Parathyroid adenoma (tissue), 2 donors: ENCODE data around the gene TOPAZ1.

ENCODE experiments used
- H2AFZ ChIP-seq: fragments of 300-600 bp; sonication (generic); one replicate; pipeline ENCODE4 v1.7.0; 2017; ENCODE audit warnings: antibody characterized with exemption, mild to moderate bottlenecking
- H3K27ac ChIP-seq: fragments of 300-600 bp; sonication (generic); one replicate; pipeline ENCODE4 v1.7.0; 2017
- H3K27me3 ChIP-seq: fragments of 300-600 bp; sonication (generic); one replicate; pipeline ENCODE4 v1.7.0; 2017; ENCODE audit warnings: low read length; ENCODE audit not compliant: control insufficient read depth, insufficient read depth
- H3K36me3 ChIP-seq: fragments of 300-600 bp; sonication (generic); one replicate; pipeline ENCODE4 v1.7.0; 2017; ENCODE audit warnings: low read length; ENCODE audit not compliant: control insufficient read depth, insufficient read depth
- H3K4me1 ChIP-seq: fragments of 300-600 bp; sonication (generic); one replicate; pipeline ENCODE4 v1.7.0; 2017; ENCODE audit warnings: control low read depth
- H3K4me2 ChIP-seq: fragments of 300-600 bp; sonication (generic); one replicate; pipeline ENCODE4 v1.7.0; 2017; ENCODE audit warnings: low read length
- H3K4me3 ChIP-seq: fragments of 300-600 bp; sonication (generic); one replicate; pipeline ENCODE4 v1.7.0; 2017; ENCODE audit warnings: low read depth, low read length
- H3K79me2 ChIP-seq: fragments of 300-600 bp; sonication (generic); one replicate; pipeline ENCODE4 v1.7.0; 2017; ENCODE audit warnings: control low read depth
- H3K9ac ChIP-seq: fragments of 300-600 bp; sonication (generic); one replicate; pipeline ENCODE4 v1.7.0; 2017; ENCODE audit warnings: mild to moderate bottlenecking
- H3K9me3 ChIP-seq: fragments of 300-600 bp; sonication (generic); one replicate; pipeline ENCODE4 v1.7.0; 2017; ENCODE audit warnings: low read length; ENCODE audit not compliant: control insufficient read depth
- CTCF ChIP-seq: fragments of 300-600 bp; sonication (generic); IDR thresholded peaks from one replicate; pipeline ENCODE4 v1.7.0; 2017; ENCODE audit warnings: antibody characterized with exemption, mild to moderate bottlenecking
- donor health status: primary hyperparathyroidism.

Gene TOPAZ1

GRCh38 chr3:44338010-44338827 is 96.5 kb downstream of the TOPAZ1 start, which contains the start of gene TCAIM:
TCAIM (plus strand) TSS chr3:44338766; CDS start chr3:44354783, 16,017 bp downstream.
- peak within 1 kb of the TSS; percentile 97 for H3K4me3 ChIP-seq
- H3K27ac ChIP-seq: peak within 1 kb of the TSS; percentile 97
- H3K9ac ChIP-seq: peak within 1 kb of the TSS; percentile 77
- H3K9me3 ChIP-seq: no peaks in the 10 kb centered on the region
- H3K79me2 ChIP-seq: no peaks in the 10 kb centered on the region
- no peak for TF ChIP-seq CTCF
- H2AFZ ChIP-seq: peak within 1 kb of the TSS; percentile 99
- peak within 1 kb of the TSS; percentile 97 for H3K4me2 ChIP-seq
- H3K27me3 ChIP-seq: no peaks in the 10 kb centered on the region
- no peaks in the 10 kb centered on the region for H3K36me3 ChIP-seq
- no peaks in the 10 kb centered on the region for H3K4me1 ChIP-seq

GRCh38 chr3:44338828-44339127 is 97.1 kb downstream of the TOPAZ1 start:
- Histone ChIP-seq H3K27me3 (no peaks in the 10 kb centered on the region), H3K9me3 (no peaks in the 10 kb centered on the region), H3K79me2 (no peaks in the 10 kb centered on the region), H3K27ac (peak overlapping the region; percentile 97), H3K9ac (peak overlapping the region; percentile 77), H3K36me3 (no peaks in the 10 kb centered on the region), H3K4me3 (peak overlapping the region; percentile 97), H3K4me2 (peak overlapping the region; percentile 97), H2AFZ (peak overlapping the region; percentile 99), H3K4me1 (no peaks in the 10 kb centered on the region)
- no peak for TF ChIP-seq CTCF

- Histone ChIP-seq H3K4me3 (peak overlapping the region; percentile 97), H3K9me3 (no peaks in the 10 kb centered on the region), H3K27me3 (no peaks in the 10 kb centered on the region), H3K9ac (peak overlapping the region; percentile 77), H3K36me3 (no peaks in the 10 kb centered on the region), H2AFZ (peak overlapping the region; percentile 99), H3K27ac (peak overlapping the region; percentile 97), H3K79me2 (peaks cover 2% of the 10 kb centered on the region), H3K4me2 (peak overlapping the region; percentile 97), H3K4me1 (no peaks in the 10 kb centered on the region)
- no peak for TF ChIP-seq CTCF
Observed at GRCh38 chr3:44339181-44340057, 97.7 kb downstream of the TOPAZ1 start.

- no peak overlapping the region for H3K27ac ChIP-seq
- H3K9ac ChIP-seq: no peak overlapping the region
- no peak overlapping the region for H2AFZ ChIP-seq
- H3K36me3 ChIP-seq: no peaks in the 10 kb centered on the region
- no peak overlapping the region for H3K4me3 ChIP-seq
- H3K4me1 ChIP-seq: no peaks in the 10 kb centered on the region
- peaks cover 8% of the 10 kb centered on the region for H3K79me2 ChIP-seq
- no peak for TF ChIP-seq CTCF
- H3K4me2 ChIP-seq: no peak overlapping the region
- no peaks in the 10 kb centered on the region for H3K9me3 ChIP-seq
- H3K27me3 ChIP-seq: no peaks in the 10 kb centered on the region
Observed at GRCh38 chr3:44340058-44340395, 98.3 kb downstream of the TOPAZ1 start.
